Activated T-cell treated with anti-CD3 and anti-CD28 coated beads, Interleukin-2, amount 50 U/mL, for 1 hour (primary cell): ENCODE results near the gene HOXC12.

ENCODE experiments used
- DNase-seq: peaks from one replicate; pipeline ENCODE4 v3.0.0-alpha.2; 2020

HOXC12 gene

GRCh38 chr12:53956914-53957536 is 2.3 kb downstream of the HOXC12 start:
- DNase-seq = no peak

GRCh38 chr12:53958128-53958527 is 3.4 kb downstream of the HOXC12 start:
- no peak for DNase-seq

- no peak for DNase-seq
Observed at GRCh38 chr12:53959314-53959713, 4.6 kb downstream of the HOXC12 start.

- no peak for DNase-seq
Observed at GRCh38 chr12:53960187-53961024, 5.7 kb downstream of the HOXC12 start.

GRCh38 chr12:53961025-53961761 is 6.5 kb downstream of the HOXC12 start:
- DNase-seq = no peak

- no peak for DNase-seq
Observed at GRCh38 chr12:53963005-53963404, 8.3 kb downstream of the HOXC12 start.

- DNase-seq = no peak
Observed at GRCh38 chr12:53963434-53964314, 9.0 kb downstream of the HOXC12 start.

- DNase-seq = no peak
Observed at GRCh38 chr12:53964315-53964713, 9.6 kb downstream of the HOXC12 start.

- no peak for DNase-seq
Observed at GRCh38 chr12:53965281-53966084, 10.8 kb downstream of the HOXC12 start.

GRCh38 chr12:53966085-53966384 is 11.3 kb downstream of the HOXC12 start:
- DNase-seq = no peak

- no peak for DNase-seq
Observed at GRCh38 chr12:53966385-53967133, 11.9 kb downstream of the HOXC12 start.

- DNase-seq = no peak
Observed at GRCh38 chr12:53967421-53967925, 12.8 kb downstream of the HOXC12 start.

GRCh38 chr12:53968214-53969127 is 13.8 kb downstream of the HOXC12 start:
- no peak for DNase-seq

- DNase-seq = no peak
Observed at GRCh38 chr12:53969588-53970259, 15.0 kb downstream of the HOXC12 start.

GRCh38 chr12:53970451-53970850 is 15.7 kb downstream of the HOXC12 start:
- DNase-seq = no peak

GRCh38 chr12:53971129-53971528 is 16.4 kb downstream of the HOXC12 start:
- DNase-seq = no peak

- DNase-seq = no peak
Observed at GRCh38 chr12:53971686-53972085, 17.0 kb downstream of the HOXC12 start.

- DNase-seq = no peak
Observed at GRCh38 chr12:53972152-53972702, 17.5 kb downstream of the HOXC12 start.

- DNase-seq = no peak
Observed at GRCh38 chr12:53972722-53973235, 18.1 kb downstream of the HOXC12 start, which contains the start of gene HOXC11. TSS of gene HOXC11 (plus strand) at chr12:53973126. CDS start at chr12:53973242, 116 bp downstream.
